ENCODE results near the gene SLAMF1.

SLAMF1 gene

GRCh38 chr1:160621633-160622413 lies 25.0 kb downstream of the SLAMF1 start:
- Histone ChIP-seq H4K20me1 (ENCODE audit: low read depth, low read length) (no peaks in the 10 kb centered on the region), H3K9me3 (ENCODE audit: insufficient read depth, low read length) (no peaks in the 10 kb centered on the region), H3K9me2 (replicated peaks; ENCODE audit: insufficient read depth, low read length) (no peaks in the 10 kb centered on the region), H3K36me3 (ENCODE audit: low read length) (peaks cover 7% of the 10 kb centered on the region), H3K79me2 (ENCODE audit: insufficient read depth, low read length) (peaks cover 14% of the 10 kb centered on the region; the same call in 1 of the 2 replicates), H3K27ac (ENCODE audit: low read depth, low read length) (peak overlapping the region; percentile 97), H3K9ac (ENCODE audit: low read length) (peak overlapping the region; percentile 58), H3F3A (ENCODE audit: insufficient read depth) (peaks cover 70% of the 10 kb centered on the region), H3K4me2 (ENCODE audit: low read depth, low read length, poor library complexity, severe bottlenecking) (peak overlapping the region; percentile 70), H3K4me3 (ENCODE audit: insufficient read depth, low read length, poor library complexity, severe bottlenecking) (peak overlapping the region; percentile 2), H3K27me3 (ENCODE audit: low read length) (no peaks in the 10 kb centered on the region), H2AFZ (ENCODE audit: low read depth, low read length, severe bottlenecking) (no peak overlapping the region)
- TF ChIP-seq EZH2phosphoT487 (conservative IDR thresholded peaks at IDR 0.05; ENCODE audit: low read length) (no peak), CTCF (IDR thresholded peaks at IDR 0.05; ENCODE audit: insufficient read depth, low read length, poor library complexity, severe bottlenecking) (no peak)

- Histone ChIP-seq H3K9me3 (ENCODE audit: insufficient read depth, low read length) (no peaks in the 10 kb centered on the region), H3K4me3 (ENCODE audit: insufficient read depth, low read length, poor library complexity, severe bottlenecking) (no peak overlapping the region), H3K4me2 (ENCODE audit: low read depth, low read length, poor library complexity, severe bottlenecking) (peak overlapping the region; percentile 70), H3K9ac (ENCODE audit: low read length) (peak overlapping the region; percentile 58), H3K27me3 (ENCODE audit: low read length) (no peaks in the 10 kb centered on the region), H3K27ac (ENCODE audit: low read depth, low read length) (peak overlapping the region; percentile 97), H3K79me2 (ENCODE audit: insufficient read depth, low read length) (peaks cover 7% of the 10 kb centered on the region; the same call in 1 of the 2 replicates), H3K9me2 (replicated peaks; ENCODE audit: insufficient read depth, low read length) (no peaks in the 10 kb centered on the region), H3K36me3 (ENCODE audit: low read length) (peaks cover 9% of the 10 kb centered on the region), H2AFZ (ENCODE audit: low read depth, low read length, severe bottlenecking) (no peak overlapping the region), H3F3A (ENCODE audit: insufficient read depth) (peaks cover 66% of the 10 kb centered on the region), H4K20me1 (ENCODE audit: low read depth, low read length) (no peaks in the 10 kb centered on the region)
- TF ChIP-seq EZH2phosphoT487 (conservative IDR thresholded peaks at IDR 0.05; ENCODE audit: low read length) (no peak), CTCF (IDR thresholded peaks at IDR 0.05; ENCODE audit: insufficient read depth, low read length, poor library complexity, severe bottlenecking) (no peak)
Observed at GRCh38 chr1:160620942-160621632, 25.8 kb downstream of the SLAMF1 start.

- Histone ChIP-seq H3K9ac (ENCODE audit: low read length) (peak overlapping the region; percentile 21; the same call in 1 of the 2 replicates), H3K27me3 (ENCODE audit: low read length) (no peaks in the 10 kb centered on the region), H2AFZ (ENCODE audit: low read depth, low read length, severe bottlenecking) (no peak overlapping the region), H3K4me2 (ENCODE audit: low read depth, low read length, poor library complexity, severe bottlenecking) (peak overlapping the region; percentile 68), H3K27ac (ENCODE audit: low read depth, low read length) (peak overlapping the region; percentile 97), H4K20me1 (ENCODE audit: low read depth, low read length) (no peaks in the 10 kb centered on the region), H3K4me3 (ENCODE audit: insufficient read depth, low read length, poor library complexity, severe bottlenecking) (no peak overlapping the region), H3K36me3 (ENCODE audit: low read length) (peaks cover 9% of the 10 kb centered on the region), H3K9me3 (ENCODE audit: insufficient read depth, low read length) (no peaks in the 10 kb centered on the region), H3K9me2 (replicated peaks; ENCODE audit: insufficient read depth, low read length) (no peaks in the 10 kb centered on the region), H3K79me2 (ENCODE audit: insufficient read depth, low read length) (peaks cover 5% of the 10 kb centered on the region; the same call in 1 of the 2 replicates), H3F3A (ENCODE audit: insufficient read depth) (peaks cover 54% of the 10 kb centered on the region)
- no peak for TF ChIP-seq EZH2phosphoT487 (conservative IDR thresholded peaks at IDR 0.05; ENCODE audit: low read length)
- TF ChIP-seq CTCF (IDR thresholded peaks at IDR 0.05; ENCODE audit: insufficient read depth, low read length, poor library complexity, severe bottlenecking) = no peak
Observed at GRCh38 chr1:160619742-160620277, 27.0 kb downstream of the SLAMF1 start.
